PC-9 (cell line): ENCODE results near the gene UBE4B. TPM values are rescaled to one million over a fixed set of nuclear protein-coding genes. Genes with fewer than 3 reads are reported as not detected.

Experiments
- BruUV-seq: library from RNA; stranded (reverse); fragments of 400-500 nt; replicated peaks from 2 replicates; lab custom pipeline; 2021; lab: Mats Ljungman, UMichigan
- CTCF ChIA-PET: fragments of 300-600 bp; sonication (Branson Sonifier 250); formaldehyde crosslinking; loops from one replicate; lab custom pipeline; 2022; ENCODE audit warnings: antibody characterized with exemption; lab: Charles Lee
- POLR2A ChIA-PET: fragments of 300-600 bp; sonication (Branson Sonifier 250); formaldehyde crosslinking; loops from one replicate; lab custom pipeline; 2022; ENCODE audit warnings: antibody characterized with exemption; ENCODE audit not compliant: unreplicated experiment; lab: Charles Lee
- DNase-seq, 2 experiments: peaks; one replicate each; pipeline versions ENCODE4 v3.0.0 to v3.0.0-alpha.2; 2015 to 2022; ENCODE audit warnings: mixed read lengths in 1 of 2
- H2AFZ ChIP-seq: fragments of 200-600 bp; sonication (generic); 2 replicates; pipeline ENCODE4 v1.8.1; 2017; ENCODE audit warnings: antibody characterized with exemption
- H3F3A ChIP-seq: fragments of 200-600 bp; sonication (generic); 2 replicates; pipeline ENCODE4 v1.8.1; 2017; ENCODE audit warnings: antibody characterized with exemption, mild to moderate bottlenecking, low read depth; ENCODE audit not compliant: insufficient read depth
- H3K27ac ChIP-seq: fragments of 200-600 bp; sonication (generic); 2 replicates; pipeline ENCODE4 v1.6.1; 2016; ENCODE audit warnings: mixed run types
- H3K27me3 ChIP-seq: fragments of 200-600 bp; sonication (generic); 2 replicates; pipeline ENCODE4 v1.6.1; 2016; ENCODE audit warnings: low read depth, mixed run types; ENCODE audit not compliant: insufficient read depth
- H3K36me3 ChIP-seq: fragments of 200-600 bp; sonication (generic); 2 replicates; pipeline ENCODE4 v1.6.1; 2016; ENCODE audit warnings: low read depth, mixed run types
- H3K4me1 ChIP-seq: fragments of 200-600 bp; sonication (generic); replicated peaks from 2 replicates; pipeline ENCODE4 v1.6.1; 2016; ENCODE audit warnings: mixed run types; ENCODE audit not compliant: insufficient read depth
- H3K4me2 ChIP-seq: fragments of 200-600 bp; sonication (generic); 2 replicates; pipeline ENCODE4 v1.6.1; 2017; ENCODE audit warnings: mixed run types
- H3K4me3 ChIP-seq: fragments of 200-600 bp; sonication (generic); 2 replicates; pipeline ENCODE4 v1.6.1; 2016; ENCODE audit warnings: mixed run types
- H3K79me2 ChIP-seq: fragments of 200-600 bp; sonication (generic); 2 replicates; pipeline ENCODE4 v1.6.1; 2017; ENCODE audit warnings: low read depth, mixed run types
- H3K9me2 ChIP-seq: fragments of 200-600 bp; sonication (generic); 2 replicates; pipeline ENCODE4 v1.8.1; 2017; ENCODE audit warnings: mild to moderate bottlenecking; ENCODE audit not compliant: insufficient read depth
- H3K9me3 ChIP-seq: fragments of 200-600 bp; sonication (generic); 2 replicates; pipeline ENCODE4 v1.8.1; 2016; ENCODE audit warnings: low read depth; ENCODE audit not compliant: insufficient read depth
- H4K20me1 ChIP-seq: fragments of 200-600 bp; sonication (generic); 2 replicates; pipeline ENCODE4 v1.8.1; 2017; ENCODE audit not compliant: insufficient read depth
- EZH2 ChIP-seq: fragments of 200-600 bp; sonication (generic); IDR thresholded peaks from 2 replicates; pipeline ENCODE4 v1.8.0; 2017; ENCODE audit warnings: antibody characterized with exemption, low read depth
- intact Hi-C: fragments of 100-400 bp; cut with micrococcal nuclease; formaldehyde crosslinking; loops from one replicate; pipeline ENCODE4 v1.10.0; 2022; ENCODE audit not compliant: unreplicated experiment
- total RNA-seq: library from RNA; stranded (reverse); gene quantifications from 2 replicates; pipeline ENCODE4 v1.2.3, GENCODE V29; 2021
- TF ChIP-seq, protein P1 (sequence below): fragments of 200-600 bp; sonication (generic); conservative IDR thresholded peaks from 2 replicates; pipeline ENCODE4 v1.6.1; 2017; ENCODE audit warnings: mixed run types, antibody characterized with exemption, mild to moderate bottlenecking, moderate library complexity

Gene UBE4B
- total RNA-seq, 1 experiment from 2014 or later: 59.1 TPM

- no peaks in the 10 kb centered on the region for H4K20me1 ChIP-seq
- H3K79me2 ChIP-seq: no peaks in the 10 kb centered on the region
- no peaks in the 10 kb centered on the region for H3K9me2 ChIP-seq
- no TSS peak for BruUV-seq
- no peak for DNase-seq
- intact Hi-C loops: no loop called here
- H3F3A ChIP-seq: no peaks in the 10 kb centered on the region
- H2AFZ ChIP-seq: no peak overlapping the region
- H3K4me1 ChIP-seq: no peaks in the 10 kb centered on the region
- no peaks in the 10 kb centered on the region for H3K36me3 ChIP-seq
- no peaks in the 10 kb centered on the region for H3K9me3 ChIP-seq
- no peak overlapping the region for H3K4me2 ChIP-seq
- no peak overlapping the region for H3K27ac ChIP-seq
- no peak overlapping the region for H3K4me3 ChIP-seq
- CTCF ChIA-PET: no interaction called here
- POLR2A ChIA-PET: no interaction called here
- H3K27me3 ChIP-seq: no peaks in the 10 kb centered on the region
- no peak for TF ChIP-seq EZH2
- TF ChIP-seq, protein P1, sequence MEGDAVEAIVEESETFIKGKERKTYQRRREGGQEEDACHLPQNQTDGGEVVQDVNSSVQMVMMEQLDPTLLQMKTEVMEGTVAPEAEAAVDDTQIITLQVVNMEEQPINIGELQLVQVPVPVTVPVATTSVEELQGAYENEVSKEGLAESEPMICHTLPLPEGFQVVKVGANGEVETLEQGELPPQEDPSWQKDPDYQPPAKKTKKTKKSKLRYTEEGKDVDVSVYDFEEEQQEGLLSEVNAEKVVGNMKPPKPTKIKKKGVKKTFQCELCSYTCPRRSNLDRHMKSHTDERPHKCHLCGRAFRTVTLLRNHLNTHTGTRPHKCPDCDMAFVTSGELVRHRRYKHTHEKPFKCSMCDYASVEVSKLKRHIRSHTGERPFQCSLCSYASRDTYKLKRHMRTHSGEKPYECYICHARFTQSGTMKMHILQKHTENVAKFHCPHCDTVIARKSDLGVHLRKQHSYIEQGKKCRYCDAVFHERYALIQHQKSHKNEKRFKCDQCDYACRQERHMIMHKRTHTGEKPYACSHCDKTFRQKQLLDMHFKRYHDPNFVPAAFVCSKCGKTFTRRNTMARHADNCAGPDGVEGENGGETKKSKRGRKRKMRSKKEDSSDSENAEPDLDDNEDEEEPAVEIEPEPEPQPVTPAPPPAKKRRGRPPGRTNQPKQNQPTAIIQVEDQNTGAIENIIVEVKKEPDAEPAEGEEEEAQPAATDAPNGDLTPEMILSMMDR: no peak
Observed at GRCh38 chr1:10121688-10122087, 88.9 kb downstream of the UBE4B start.

DNA sequence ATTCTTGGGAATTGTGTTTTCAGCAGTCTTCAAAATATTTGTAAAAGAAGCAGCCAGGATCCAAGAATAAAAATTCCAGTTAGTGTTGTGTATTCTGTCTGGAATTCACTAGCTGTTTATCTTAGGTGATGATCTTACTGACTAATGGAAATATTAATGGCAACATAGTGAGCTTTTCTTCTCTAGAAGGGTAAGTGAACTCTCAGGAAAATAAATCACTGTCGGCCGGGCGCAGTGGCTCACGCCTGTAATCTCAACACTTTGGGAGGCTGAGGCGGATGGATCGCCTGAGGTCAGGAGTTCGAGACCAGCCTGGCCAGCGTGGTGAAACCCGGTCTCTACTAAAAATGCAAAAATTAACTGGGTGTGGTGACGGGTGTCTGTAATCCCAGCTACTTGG, 90.2 kb downstream of the UBE4B start:
- Histone ChIP-seq H3K4me2 (no peak overlapping the region), H3K4me3 (no peak overlapping the region), H3K27ac (no peak overlapping the region), H3K79me2 (no peaks in the 10 kb centered on the region), H4K20me1 (no peaks in the 10 kb centered on the region), H2AFZ (no peak overlapping the region), H3F3A (no peaks in the 10 kb centered on the region), H3K4me1 (no peaks in the 10 kb centered on the region), H3K9me3 (no peaks in the 10 kb centered on the region), H3K27me3 (no peaks in the 10 kb centered on the region), H3K36me3 (0 out of 2 replicates have a peak, but pooled peaks cover 3% of the 10 kb centered on the region), H3K9me2 (no peaks in the 10 kb centered on the region)
- no peak for TF ChIP-seq EZH2
- TF ChIP-seq, protein P1: no peak
- ChIA-PET POLR2A (no interaction called here), CTCF (interaction anchor here (0.5 to 0.7 kb wide), 2 partner anchors 216 to 447 kb away, joined by 4 read pairs; no protein-coding TSS in a partner anchor)
- DNase-seq: peak; percentile 34 to 42
- intact Hi-C loops: no loop called here
- BruUV-seq: no TSS peak

- Histone ChIP-seq H3K4me3 (no peak overlapping the region), H3K79me2 (no peaks in the 10 kb centered on the region), H3K27me3 (no peaks in the 10 kb centered on the region), H2AFZ (no peak overlapping the region), H3K4me1 (no peaks in the 10 kb centered on the region), H3K27ac (no peak overlapping the region), H3K9me3 (no peaks in the 10 kb centered on the region), H4K20me1 (no peaks in the 10 kb centered on the region), H3K4me2 (no peak overlapping the region), H3K36me3 (peaks cover 3% of the 10 kb centered on the region; the same call in 1 of the 2 replicates), H3K9me2 (no peaks in the 10 kb centered on the region), H3F3A (no peaks in the 10 kb centered on the region)
- no peak for TF ChIP-seq EZH2
- TF ChIP-seq, protein P1: no peak
- BruUV-seq: no TSS peak
- intact Hi-C loops: no loop called here
- POLR2A ChIA-PET: interaction anchor here (0.7 kb wide), 1 partner anchor 18 kb away, joined by 5 read pairs; no protein-coding TSS in a partner anchor
- CTCF ChIA-PET: no interaction called here
- DNase-seq: no peak
Observed at GRCh38 chr1:10128101-10128765, 95.5 kb downstream of the UBE4B start.
